HG03066 (cell line): ENCODE data around the gene PTPN18.
A peak's percentile ranks its signal among the peaks of the same experiment; 100 is the strongest.

Experiments
- ATAC-seq: cut with Tn5 transposase; IDR thresholded peaks from one replicate; pipeline ENCODE4 v1.9.1; 2021; ENCODE audit warnings: low read depth; ENCODE audit not compliant: unreplicated experiment

PTPN18 gene

DNA sequence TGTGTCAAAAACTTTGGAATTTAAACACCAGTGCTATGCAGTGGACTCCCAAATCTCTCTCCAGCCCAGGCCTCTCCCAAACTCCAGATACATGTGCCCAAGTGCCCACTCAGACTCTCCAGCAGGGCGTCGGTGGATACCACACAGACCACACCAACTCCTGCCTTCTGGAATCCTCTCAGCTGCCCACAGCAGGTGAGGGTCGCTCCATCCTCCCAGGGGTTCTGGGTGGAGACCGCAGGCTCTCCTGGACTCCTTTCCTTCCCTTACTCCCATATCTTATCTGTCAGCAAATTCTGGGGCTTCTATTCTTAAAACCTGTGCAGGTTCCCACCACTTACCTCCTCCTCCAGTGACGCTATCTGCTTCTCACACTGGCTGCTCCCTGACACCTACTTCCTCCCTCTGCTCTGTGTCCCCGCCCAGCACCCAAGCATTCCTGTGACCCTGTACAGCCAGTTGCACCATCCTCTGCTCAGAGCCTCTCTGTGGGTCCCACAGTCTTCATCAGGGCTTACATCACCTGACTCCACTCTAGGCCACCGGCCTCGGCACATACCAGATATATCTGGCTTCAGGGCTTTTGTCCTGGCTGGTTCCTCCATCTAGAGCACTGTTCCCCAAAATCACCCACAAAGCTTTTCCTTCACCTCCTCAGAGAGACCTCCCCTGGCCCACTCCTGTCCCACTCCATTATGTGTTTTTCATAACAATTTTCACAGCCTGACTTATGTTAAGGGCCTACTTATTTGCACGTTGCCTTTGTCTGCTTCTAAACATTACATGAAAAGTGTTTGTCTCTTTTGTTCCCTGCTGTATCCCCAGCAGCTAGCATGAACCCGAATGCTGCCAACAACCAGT is 15.7 kb upstream of the PTPN18 start:
- no peak for ATAC-seq

- ATAC-seq: no peak
These were observed 14.3 kb upstream of the PTPN18 start for GRCh38 chr2:130341562-130342019.

DNA sequence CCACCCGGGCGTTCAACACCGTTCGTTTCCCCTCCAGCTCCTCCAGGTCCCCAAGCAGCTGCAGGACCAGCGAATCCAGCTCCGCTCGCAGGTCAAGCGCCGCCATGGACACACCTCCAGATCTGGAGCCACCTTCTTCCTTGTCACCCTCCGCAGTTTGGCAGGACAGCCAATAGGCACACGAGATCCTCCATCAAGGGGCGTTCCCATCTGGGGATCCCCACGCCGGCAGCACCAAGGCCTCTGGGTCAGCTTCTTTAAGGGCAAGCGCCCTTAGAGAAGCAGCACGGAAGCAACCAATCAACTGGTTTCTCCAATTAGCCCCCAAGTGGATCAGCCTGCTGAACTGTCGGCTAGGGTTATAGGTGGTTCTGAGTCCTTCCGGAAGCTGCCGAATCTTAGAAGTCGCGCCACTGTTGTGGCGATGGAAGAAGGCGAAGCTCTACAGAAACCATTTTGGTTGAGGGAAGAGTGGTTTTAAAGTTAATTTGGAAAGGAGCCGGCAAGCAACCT is 13.8 kb upstream of the PTPN18 start:
- peak; percentile 76 for ATAC-seq

DNA sequence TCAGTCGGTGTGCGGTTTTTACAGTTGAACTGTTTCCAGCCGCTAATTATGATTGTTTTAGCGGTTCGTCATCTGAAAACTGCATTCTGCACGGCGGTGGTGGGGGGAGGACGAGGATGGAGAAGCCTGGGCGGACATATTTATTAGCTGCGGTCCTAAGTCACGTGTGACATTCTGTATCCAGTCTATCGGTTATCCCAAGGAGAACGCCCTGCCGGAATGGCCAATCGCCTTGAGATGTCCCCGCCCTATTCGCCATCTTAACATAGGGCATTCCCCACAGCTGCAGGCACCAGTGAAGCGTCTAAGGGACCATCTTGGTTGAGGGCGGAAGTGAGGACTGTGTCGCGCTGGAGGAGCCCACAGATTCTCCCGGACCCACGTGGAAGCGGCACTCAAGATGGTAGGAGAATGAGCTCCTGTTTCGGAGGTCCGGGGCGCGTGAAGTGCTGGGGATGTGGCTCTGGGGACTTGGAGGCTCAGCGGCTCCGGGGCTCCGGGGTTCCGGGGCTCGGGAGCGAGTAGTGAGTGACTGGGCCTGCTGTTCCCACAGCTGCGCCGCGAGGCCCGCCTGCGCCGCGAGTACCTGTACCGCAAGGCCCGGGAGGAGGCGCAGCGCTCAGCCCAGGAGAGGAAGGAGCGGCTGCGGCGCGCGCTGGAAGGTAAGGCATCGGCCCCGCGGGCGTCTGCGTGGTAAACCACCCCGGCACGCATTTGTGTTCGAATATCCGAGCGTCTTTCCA is 13.2 kb upstream of the PTPN18 start, which contains the start of gene IMP4:
TSS of gene IMP4 (plus strand) at position 365 of the 743 bp plus-strand sequence. CDS start at position 401, 36 bp downstream.
- ATAC-seq: peak; percentile 83

GRCh38 chr2:130344578-130344977 is 11.3 kb upstream of the PTPN18 start:
- no peak for ATAC-seq

DNA sequence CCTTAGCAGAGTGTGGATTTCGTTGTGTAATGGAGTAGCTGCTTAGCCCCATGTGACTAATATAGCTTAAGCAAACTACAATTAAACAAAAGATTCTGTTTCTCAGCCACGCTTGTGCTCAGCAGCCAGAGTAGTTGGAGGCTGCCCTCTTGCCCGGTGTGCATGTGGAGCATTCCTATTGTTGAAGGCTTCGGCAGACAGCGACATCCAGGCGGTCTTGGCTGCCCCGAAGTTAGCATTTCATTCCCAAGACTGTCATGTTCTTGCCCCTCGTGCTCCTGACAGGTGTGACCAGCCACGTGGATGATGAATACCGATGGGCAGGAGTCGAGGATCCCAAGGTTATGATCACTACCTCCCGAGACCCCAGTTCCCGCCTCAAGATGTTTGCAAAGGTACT is 10.8 kb upstream of the PTPN18 start:
- ATAC-seq: no peak

- ATAC-seq: no peak
These were observed 10.2 kb upstream of the PTPN18 start for GRCh38 chr2:130345611-130346010.

DNA sequence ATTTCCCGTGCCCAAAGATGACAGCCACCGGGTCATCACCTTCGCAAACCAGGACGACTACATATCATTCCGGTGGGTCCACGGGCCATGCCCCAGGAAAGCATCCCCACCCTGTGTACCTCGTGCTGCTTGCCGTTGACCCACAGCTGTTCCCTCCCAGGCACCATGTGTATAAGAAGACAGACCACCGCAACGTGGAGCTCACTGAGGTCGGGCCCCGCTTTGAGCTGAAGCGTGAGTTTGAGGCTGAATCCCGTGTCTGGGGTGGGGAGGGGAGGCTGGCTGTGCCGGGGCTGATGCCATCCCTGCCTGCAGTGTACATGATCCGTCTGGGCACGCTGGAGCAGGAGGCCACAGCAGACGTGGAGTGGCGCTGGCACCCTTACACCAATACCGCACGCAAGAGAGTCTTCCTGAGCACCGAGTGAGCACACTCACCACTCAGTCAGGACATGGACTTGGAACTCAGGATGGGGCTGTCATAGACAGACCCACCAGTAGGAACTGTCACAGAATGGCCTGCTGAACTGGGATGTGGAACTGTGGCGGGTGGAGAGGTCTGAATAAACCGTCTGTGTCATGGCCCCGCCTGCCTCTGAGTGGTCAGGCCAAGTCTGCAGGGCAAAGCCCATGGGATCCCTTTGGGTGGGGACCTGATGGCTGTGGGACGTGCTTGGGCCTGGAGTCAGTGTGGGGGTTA is 9.7 kb upstream of the PTPN18 start:
- ATAC-seq: no peak

GRCh38 chr2:130346741-130347066 is 9.2 kb upstream of the PTPN18 start:
- ATAC-seq: no peak

DNA sequence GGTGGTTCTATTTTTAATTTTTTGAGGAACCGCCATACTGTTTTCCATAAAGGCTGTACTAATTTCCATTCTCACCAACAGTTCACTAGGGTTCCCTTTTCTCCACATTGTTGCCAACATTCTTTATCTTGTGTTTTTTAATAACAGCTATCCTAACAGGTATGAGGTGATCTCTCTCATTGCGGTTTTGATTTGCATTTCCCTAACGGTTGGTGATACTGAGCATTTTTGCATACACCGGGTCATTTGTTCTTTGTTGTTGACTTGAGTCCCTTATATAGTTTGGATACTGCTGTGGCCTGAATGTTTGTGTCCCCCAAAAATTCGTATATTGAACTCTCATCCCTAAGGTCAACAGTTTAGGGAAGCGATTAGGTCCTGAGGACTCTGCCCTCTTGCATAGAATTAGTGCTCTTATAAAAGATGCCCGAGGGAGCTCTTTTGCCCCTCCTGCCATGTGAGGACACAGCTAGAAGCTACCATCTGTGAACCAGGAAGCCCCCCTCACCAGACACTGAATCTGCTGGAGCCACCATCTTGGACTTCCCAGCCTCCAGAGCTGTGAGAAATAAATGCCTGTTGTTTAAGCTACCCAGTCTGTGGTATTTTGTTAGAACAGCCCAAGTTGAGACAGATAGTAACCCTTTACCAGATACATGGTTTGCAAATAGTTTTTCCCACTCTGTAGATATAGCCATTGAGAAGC is 8.5 kb upstream of the PTPN18 start:
- no peak for ATAC-seq

DNA sequence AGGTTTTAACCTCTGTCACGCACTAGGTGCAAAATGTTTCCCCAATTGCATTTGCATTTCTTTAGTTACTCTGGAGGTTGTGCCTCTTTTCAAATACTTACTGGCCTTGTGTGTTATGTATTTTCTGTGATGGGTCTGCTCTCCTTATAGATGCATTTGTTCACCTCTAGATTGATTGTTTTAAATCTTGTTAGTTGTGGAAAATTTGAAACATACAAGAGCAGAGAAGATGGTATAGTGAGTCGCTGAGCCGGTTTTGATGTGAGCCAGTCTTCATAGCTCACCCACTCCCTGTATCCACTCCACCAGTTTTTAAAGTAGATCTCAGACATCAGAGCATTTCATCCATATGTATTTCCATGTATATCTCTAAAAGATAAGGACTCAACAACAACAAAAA is 6.7 kb upstream of the PTPN18 start:
- no peak for ATAC-seq

GRCh38 chr2:130351711-130352110 is 4.1 kb upstream of the PTPN18 start:
- no peak for ATAC-seq

DNA sequence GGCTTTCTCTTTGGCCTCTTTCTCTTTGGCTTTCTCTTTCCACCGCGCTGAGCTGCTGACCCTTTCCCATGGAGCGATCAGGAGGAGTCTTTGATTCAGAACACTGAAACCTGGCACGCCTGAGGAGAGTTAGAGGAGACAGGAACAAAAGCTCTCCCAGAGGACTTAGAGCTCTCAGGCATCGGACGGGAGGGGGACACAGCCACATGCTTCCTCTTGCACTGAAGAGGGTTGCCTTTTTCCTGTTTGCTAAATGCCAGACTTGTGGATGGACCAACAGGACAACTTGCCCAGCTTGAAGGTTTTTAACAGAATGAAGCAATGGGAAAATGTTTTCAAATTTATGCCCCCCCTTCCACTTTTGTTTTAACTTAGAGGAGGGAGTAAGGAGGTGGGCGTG is 3.6 kb upstream of the PTPN18 start:
- no peak for ATAC-seq

DNA sequence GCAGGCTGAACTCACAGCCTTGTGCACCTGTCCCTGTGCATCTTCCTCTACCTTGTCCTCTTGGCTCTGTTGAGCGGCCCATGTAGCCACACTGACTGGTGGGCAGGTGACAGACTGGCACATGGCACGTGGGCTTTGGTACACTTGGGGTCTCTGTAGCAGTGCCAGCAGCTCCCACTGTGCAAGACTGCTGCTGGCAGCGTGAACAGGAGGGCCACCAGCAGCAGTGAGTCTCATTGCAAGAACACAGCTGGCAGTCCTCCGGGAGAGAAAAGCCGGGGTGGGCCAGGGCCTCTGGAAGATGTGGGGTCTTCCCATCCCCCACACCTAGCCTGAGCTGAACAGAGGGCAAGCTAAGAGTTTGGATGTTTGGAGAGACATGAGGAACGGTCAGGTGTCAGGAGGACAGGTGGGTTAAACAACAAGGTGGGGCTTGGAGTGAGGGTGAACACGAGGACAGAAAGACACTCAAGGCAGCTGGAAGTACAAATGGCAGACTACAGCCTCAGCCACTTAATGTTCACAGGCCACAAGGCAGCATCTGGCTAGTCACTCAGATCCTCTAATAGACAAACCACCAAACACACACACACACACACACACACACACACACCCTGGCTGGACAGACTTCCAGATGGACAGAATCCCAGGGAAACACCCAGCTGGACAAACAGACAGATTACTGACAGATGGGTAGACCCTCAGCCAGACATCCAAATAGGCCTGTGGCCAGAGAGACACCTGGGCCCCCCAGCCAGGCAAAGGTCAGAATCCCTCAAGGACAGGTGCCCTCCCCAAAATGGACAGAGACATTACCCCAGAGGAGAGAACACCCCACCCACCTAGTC is 2.3 kb upstream of the PTPN18 start:
- ATAC-seq: no peak

DNA sequence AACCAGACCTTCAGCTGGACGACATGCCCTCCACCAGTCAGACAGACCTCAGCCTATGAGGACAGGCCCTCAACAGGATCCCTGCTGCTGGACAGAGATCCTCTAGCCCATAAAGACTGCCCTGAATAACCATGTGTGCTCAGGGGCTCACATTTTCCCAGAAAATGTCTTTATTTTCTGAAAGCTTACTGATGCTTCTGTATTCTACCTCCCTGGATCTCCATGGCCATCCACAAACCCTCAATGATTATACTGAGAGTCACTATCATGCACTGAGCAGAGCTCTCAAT is 1.8 kb upstream of the PTPN18 start:
- no peak for ATAC-seq

- peak; percentile 7 for ATAC-seq
These were observed 681 bp upstream of the PTPN18 start for GRCh38 chr2:130355172-130355577.

DNA sequence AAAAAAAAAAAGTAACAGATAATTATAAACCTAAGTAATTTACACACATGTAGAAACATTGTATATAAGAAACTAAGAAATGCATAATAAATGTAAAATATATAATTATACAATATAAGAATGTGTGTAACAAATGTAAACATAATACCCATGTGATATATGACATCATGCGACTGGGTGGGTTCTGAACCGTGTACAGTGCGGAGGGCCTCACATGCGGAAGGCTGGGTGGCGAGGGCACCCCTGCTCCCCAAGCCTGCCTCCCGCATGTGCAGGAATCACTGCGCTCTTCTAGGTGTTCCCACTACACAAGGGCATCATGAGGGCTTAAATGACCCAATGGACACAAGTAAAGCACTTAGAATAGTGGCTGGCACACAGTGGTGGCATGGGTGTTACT is 2.0 kb downstream of the PTPN18 start:
- ATAC-seq: no peak

DNA sequence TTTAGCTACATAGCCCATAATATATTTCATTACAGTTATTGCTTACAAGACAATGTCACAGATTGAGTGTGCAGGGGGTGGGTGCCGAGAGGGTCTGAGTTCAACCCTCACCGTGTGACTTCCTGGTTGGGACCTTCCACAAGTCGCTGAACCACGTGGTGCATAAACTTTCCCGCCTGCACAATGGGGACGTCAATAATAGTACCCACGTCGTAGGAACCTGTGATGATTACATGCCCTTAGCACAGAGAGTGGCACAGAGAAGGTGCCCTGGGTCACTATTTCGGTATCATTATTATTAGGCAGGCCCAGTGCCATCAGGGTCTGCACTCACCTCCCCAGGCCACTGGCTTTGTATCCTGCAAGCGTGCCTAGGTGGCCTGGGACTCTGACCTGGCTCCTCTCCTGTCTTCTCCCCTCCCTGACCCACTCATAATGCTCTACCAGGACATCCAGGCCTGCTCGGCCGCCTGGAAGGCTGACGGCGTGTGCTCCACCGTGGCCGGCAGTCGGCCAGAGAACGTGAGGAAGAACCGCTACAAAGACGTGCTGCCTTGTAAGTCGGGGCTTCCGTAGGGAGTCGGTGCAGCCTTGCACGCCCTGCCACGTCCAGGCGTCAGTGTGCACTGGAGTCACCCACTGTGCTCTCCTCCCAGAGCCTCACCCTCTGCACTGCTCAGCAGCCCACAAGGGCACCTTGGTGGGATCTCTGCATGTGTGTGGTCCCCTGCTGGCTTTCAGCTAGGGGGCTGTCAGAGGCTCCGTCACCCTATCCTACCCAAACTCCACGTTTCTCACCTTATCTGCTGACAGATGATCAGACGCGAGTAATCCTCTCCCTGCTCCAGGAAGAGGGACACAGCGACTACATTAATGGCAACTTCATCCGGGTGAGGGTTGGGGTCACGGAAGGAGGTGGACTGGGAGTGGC is 2.8 kb downstream of the PTPN18 start:
- ATAC-seq: no peak

DNA sequence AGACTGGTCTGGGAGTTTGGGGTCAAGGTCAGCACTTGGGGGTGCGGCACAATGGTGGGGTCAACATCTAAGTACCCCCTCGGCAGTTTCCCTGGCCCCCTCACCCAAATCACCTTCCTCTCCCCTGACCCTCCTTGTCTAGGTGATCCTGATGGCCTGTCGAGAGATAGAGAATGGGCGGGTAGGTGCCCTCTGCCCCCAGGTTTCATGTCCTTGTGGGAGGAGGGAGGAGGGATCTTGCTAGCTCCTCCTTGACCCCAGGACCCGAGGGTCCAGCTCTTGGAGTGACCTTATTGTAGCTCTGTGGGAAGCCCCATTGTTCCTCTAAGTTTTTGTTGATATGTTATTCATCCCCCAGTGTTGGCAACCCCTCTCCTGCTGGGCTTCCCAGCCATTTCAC is 3.6 kb downstream of the PTPN18 start:
- ATAC-seq: no peak
